Forelimb muscle (tissue), 1 donor: ENCODE results near the gene FKBP1B. TPM values are rescaled to one million over a fixed set of nuclear protein-coding genes. Genes with fewer than 3 reads are reported as not detected.
"Not testable (repeated sequence)": the region's sequence is repeated elsewhere in the genome, so short reads cannot be mapped to it uniquely, and the experiment has no call there.

Experiments used
- DNase-seq: peaks from one replicate; pipeline ENCODE4 v3.0.0-alpha.2; 2013; ENCODE audit warnings: low read depth
- polyA plus RNA-seq: library from polyadenylated mRNA; unstranded; fragments of 120-200 nt; gene quantifications from one replicate; pipeline ENCODE4 v1.2.1, GENCODE V29; 2013; ENCODE audit not compliant: insufficient read length

The FKBP1B gene
- polyA plus RNA-seq, 1 donor = 2.3 TPM

- DNase-seq = no peak
Measured at GRCh38 chr2:24058564-24059271, 9.2 kb downstream of the FKBP1B start.

- no peak for DNase-seq
Measured at GRCh38 chr2:24065341-24065740, 15.8 kb downstream of the FKBP1B start.

- no peak for DNase-seq
Measured at GRCh38 chr2:24072259-24072658, 22.7 kb downstream of the FKBP1B start.

GRCh38 chr2:24073816-24074215 lies 24.3 kb downstream of the FKBP1B start:
- DNase-seq = no peak

GRCh38 chr2:24075259-24075658 lies 25.7 kb downstream of the FKBP1B start:
- DNase-seq = no peak

GRCh38 chr2:24075915-24076848 lies 26.6 kb downstream of the FKBP1B start, which contains the start of gene SF3B6:
SF3B6 (minus strand) TSS chr2:24076326; CDS start chr2:24076229, 97 bp downstream.
- peak; percentile 96 for DNase-seq

GRCh38 chr2:24076849-24077534 lies 27.5 kb downstream of the FKBP1B start:
- no peak for DNase-seq

- no peak for DNase-seq
Measured at GRCh38 chr2:24077535-24077877, 28.0 kb downstream of the FKBP1B start.

GRCh38 chr2:24077879-24078278 lies 28.3 kb downstream of the FKBP1B start:
- DNase-seq = no peak

- no peak for DNase-seq
Measured at GRCh38 chr2:24080701-24081100, 31.2 kb downstream of the FKBP1B start.

- DNase-seq = no peak
Measured at GRCh38 chr2:24082787-24083566, 33.4 kb downstream of the FKBP1B start.

GRCh38 chr2:24083567-24084385 lies 34.2 kb downstream of the FKBP1B start:
- DNase-seq = no peak

GRCh38 chr2:24084386-24085199 lies 35.1 kb downstream of the FKBP1B start, which contains the start of gene TP53I3:
TP53I3 (minus strand) TSS chr2:24084834; CDS start chr2:24084326, 508 bp downstream.
- peak; percentile 68 for DNase-seq

GRCh38 chr2:24085200-24085489 lies 35.6 kb downstream of the FKBP1B start:
- DNase-seq = no peak

- no peak for DNase-seq
Measured at GRCh38 chr2:24086241-24086640, 36.7 kb downstream of the FKBP1B start.

- DNase-seq = no peak
Measured at GRCh38 chr2:24087032-24087431, 37.5 kb downstream of the FKBP1B start.

GRCh38 chr2:24088821-24089359 lies 39.3 kb downstream of the FKBP1B start:
- no peak for DNase-seq

- not testable (repeated sequence) for DNase-seq
Measured at GRCh38 chr2:24093270-24093669, 43.7 kb downstream of the FKBP1B start.

- not testable (repeated sequence) for DNase-seq
Measured at GRCh38 chr2:24095171-24095677, 45.7 kb downstream of the FKBP1B start.
